Left ventricle myocardium superior (tissue), 1 donor: ENCODE results near the gene PSMC1. TPM values are rescaled to one million over a fixed set of nuclear protein-coding genes. Genes with fewer than 3 reads are reported as not detected.
A peak's percentile ranks its signal among the peaks of the same experiment; 100 is the strongest.

Source experiments
- ATAC-seq: fragments of 200-7000 bp; cut with Tn5 transposase; one replicate; pipeline ENCODE4 v1.9.1; 2020; ENCODE audit warnings: mild to moderate bottlenecking, moderate library complexity
- DNase-seq: peaks from one replicate; pipeline ENCODE4 v3.0.0-alpha.2; 2020
- intact Hi-C: fragments of 100-400 bp; cut with micrococcal nuclease; formaldehyde crosslinking; loops from one replicate; pipeline ENCODE4 v1.11.0; 2022
- total RNA-seq: library from RNA; stranded (reverse); fragmentation: NEBNext Ultra II Directional; extraction: Animal tissue kit (Norgen Biotek cat#: 25700); gene quantifications from one replicate; pipeline ENCODE4 v1.2.1, GENCODE V29; 2021
- donor health status: DM: no; HTN: yes; CAD: no; lungs with severe emphysema.

PSMC1 gene
- total RNA-seq, 1 donor from 2014 or later: 122 TPM

DNA sequence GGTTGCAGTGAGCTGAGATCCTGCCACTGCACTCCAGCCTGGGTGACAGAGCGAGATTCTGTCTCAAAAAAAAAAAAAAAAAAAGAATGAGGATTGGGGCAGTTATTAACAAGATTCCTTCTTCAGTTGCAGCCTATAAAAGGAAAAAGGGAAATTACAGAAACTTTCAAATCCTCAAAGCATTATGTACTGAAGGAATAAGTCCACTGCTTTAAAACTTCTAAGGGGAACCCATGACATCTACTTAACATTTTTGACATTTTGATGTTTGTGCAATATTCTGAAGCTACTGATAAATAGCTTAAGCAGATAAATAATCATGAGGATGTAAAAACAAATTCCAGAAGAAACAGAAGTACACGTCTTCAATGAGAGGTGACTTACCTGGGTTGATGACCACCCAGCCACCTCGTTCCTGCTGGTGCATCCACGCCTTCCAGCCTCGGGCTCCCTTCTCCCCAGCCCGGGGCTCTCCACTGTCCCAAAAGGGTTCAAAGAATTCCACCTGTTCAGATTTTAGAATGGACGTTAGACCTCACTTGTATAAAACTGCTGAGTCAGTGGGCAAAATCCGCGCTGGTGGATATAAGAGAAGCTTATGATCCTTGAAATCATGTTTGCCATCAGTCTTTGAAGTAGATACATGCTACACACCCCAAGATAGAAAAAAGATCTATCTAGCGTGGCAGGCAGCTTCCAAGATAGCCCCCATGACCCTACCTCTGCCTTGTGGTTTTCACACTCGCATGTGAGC lies 41.7 kb downstream of the PSMC1 start:
- intact Hi-C loops: no loop called here
- no peak for DNase-seq
- ATAC-seq: no peak

DNA sequence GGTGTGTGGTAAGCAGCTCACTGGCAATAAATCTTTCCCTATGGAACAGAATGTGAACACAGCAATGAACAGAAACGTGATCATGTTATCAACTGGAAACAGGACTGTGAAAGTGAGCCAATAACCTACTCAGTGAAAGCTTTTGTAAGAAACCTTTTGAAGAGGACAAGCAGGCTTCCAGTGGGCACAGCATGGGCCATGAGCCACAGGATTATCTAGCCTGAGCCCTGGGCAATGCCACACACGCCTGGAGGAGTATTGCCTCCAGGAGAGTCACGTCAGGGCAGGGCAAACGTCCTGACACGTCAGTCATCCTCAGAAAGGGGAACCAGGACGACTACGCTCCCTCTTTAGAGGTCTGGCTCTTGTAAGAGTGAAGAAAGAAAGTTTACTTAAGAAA lies 43.1 kb downstream of the PSMC1 start:
- intact Hi-C loops: no loop called here
- ATAC-seq (peak; percentile 92), DNase-seq (peak; percentile 73)

DNA sequence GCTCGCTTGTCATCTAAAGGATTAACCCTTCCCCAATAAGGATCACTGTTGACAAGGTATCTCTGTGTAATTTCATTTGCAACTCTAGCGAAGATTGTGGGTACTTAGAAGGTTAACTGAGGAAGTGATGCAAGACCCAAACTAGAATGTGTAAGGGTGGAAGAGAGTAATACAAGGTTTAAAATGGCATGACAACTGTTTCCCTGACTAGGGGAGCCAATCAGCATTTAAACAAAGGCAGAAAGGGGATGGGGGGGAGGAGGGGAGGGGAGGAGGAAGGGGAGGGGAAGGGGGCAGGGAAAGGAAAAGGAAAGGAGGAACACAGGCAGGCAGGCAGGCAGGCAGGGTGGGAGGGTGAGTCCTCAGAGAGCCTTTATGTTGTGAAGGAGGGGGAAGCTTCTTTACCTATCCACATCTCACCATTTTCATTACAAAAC lies 44.3 kb downstream of the PSMC1 start:
- ATAC-seq (no peak), DNase-seq (no peak)
- intact Hi-C loops: no loop called here

- intact Hi-C loops: no loop called here
- ATAC-seq (no peak), DNase-seq (no peak)
Observed at GRCh38 chr14:90301122-90301521, 44.8 kb downstream of the PSMC1 start.

DNA sequence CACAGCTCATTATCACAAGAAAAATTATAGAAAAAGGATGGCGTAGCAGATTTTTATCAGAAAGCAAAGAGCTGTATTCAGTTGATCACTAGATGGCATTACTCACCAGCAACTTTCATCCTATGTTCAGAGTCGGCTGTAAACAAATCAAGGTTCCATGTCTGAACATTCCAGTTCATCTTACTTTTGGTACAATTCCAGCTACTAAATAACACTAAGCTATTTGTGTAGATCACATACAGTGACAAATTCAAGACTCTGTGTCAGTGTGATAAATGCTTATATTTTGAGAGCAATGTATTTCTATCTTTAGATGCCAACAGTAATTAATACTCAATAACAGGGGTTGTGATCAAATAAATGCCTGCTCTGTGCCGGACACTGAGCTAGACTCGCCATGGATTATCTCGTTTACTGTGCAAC lies 45.3 kb downstream of the PSMC1 start:
- intact Hi-C loops: no loop called here
- ATAC-seq: peak; percentile 61
- DNase-seq: no peak

GRCh38 chr14:90302529-90303303 lies 46.4 kb downstream of the PSMC1 start:
- DNase-seq (no peak), ATAC-seq (no peak)
- intact Hi-C loops: no loop called here

DNA sequence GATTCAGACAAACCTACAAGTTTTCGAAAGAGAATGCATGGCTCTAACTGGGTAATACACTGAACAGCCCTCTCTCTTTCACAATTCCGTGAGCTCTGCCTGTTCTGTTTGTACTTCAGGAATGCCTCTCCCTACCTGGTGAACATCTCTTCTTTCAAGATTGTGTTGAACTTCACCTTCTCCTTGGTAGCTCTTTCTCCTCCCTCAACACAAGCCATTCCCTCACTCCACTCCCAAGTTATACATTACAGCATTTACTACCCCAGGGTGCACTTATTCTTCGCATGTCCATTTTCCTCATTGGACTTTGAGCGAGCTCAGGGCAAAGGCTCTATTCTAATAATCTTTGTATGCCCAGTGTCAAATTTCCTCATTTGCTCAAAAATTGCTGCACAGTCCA lies 47.1 kb downstream of the PSMC1 start:
- DNase-seq (no peak), ATAC-seq (no peak)
- intact Hi-C loops: no loop called here

- intact Hi-C loops: no loop called here
- no peak for DNase-seq
- ATAC-seq: no peak
Observed at GRCh38 chr14:90304502-90304901, 48.1 kb downstream of the PSMC1 start.

- DNase-seq (no peak), ATAC-seq (no peak)
- intact Hi-C loops: no loop called here
Observed at GRCh38 chr14:90305176-90305601, 48.8 kb downstream of the PSMC1 start.

GRCh38 chr14:90308561-90308960 lies 52.2 kb downstream of the PSMC1 start:
- intact Hi-C loops: no loop called here

GRCh38 chr14:90317286-90317685 lies 60.9 kb downstream of the PSMC1 start:
- ATAC-seq (no peak), DNase-seq (no peak)
- intact Hi-C loops: no loop called here

More at GRCh38 chr14:90308561-90308960, 52.2 kb downstream of the PSMC1 start:
- DNase-seq (no peak), ATAC-seq (no peak)

- ATAC-seq (no peak), DNase-seq (no peak)
- intact Hi-C loops: no loop called here
Observed at GRCh38 chr14:90318016-90318415, 61.7 kb downstream of the PSMC1 start.

GRCh38 chr14:90319173-90319572 lies 62.8 kb downstream of the PSMC1 start:
- DNase-seq (no peak), ATAC-seq (no peak)
- intact Hi-C loops: no loop called here

- DNase-seq (no peak), ATAC-seq (no peak)
- intact Hi-C loops: no loop called here
Observed at GRCh38 chr14:90319634-90320541, 63.5 kb downstream of the PSMC1 start.

DNA sequence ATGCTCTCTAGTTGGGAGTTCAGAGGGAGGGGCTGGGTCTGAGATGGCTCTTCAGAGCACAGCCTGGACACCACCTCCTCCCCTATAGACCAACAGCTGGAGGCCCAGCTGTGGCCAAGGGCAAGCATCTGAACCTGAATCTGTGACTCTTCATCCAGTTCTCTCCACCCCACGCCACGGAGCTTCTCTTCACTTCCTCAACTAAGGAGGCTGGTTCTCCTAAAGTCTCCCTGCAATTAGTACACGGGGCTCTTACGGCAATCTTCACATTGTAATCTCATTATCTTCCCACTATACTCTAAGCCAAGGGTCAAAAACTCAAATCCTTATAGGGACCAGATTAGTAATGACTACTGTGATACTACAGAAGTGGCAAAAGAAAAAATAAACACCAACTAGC lies 65.5 kb downstream of the PSMC1 start:
- intact Hi-C loops: no loop called here
- DNase-seq (no peak), ATAC-seq (no peak)

Other genes with a start within 250 kb of the PSMC1 start
- 4.5 TPM for gene KCNK13, start 194.6 kb upstream of the PSMC1 start, total RNA-seq
- gene NRDE2, start 75.4 kb downstream of the PSMC1 start, total RNA-seq: 11.8 TPM
- gene CALM1, start 140.5 kb downstream of the PSMC1 start, total RNA-seq: 610 TPM